Jurkat, Clone E6-1 (cell line): ENCODE measurements around the gene SMCR8.
"Not testable (repeated sequence)": the region's sequence is repeated elsewhere in the genome, so short reads cannot be mapped to it uniquely, and the experiment has no call there.

Source experiments
- DNase-seq: peaks from one replicate; pipeline ENCODE4 v3.0.0-alpha.2; 2011; ENCODE audit warnings: low read depth, low spot score
- H3K4me3 ChIP-seq: 2 replicates; pipeline ENCODE4 v1.5.1; 2011; ENCODE audit warnings: mild to moderate bottlenecking, low read length, control low read depth, moderate library complexity

Gene SMCR8

DNA sequence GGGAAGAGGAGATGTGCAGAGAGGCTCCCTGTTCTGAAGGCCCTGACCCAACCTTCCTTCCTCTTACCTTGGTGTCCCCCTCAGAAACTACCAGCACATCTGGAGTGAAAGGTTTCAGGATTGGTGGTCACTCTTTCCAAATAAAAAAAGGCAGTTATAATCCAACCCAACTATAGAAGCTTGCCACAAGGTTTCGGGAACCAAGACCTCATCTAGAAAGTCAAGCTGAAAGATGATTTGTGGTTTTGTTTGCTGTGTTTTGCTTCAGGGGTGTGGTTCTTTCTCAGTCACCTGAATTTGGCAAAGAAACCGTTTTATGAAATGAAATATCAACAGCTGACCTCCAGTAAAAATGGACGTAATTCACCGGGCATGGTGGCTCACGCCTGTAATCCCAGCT is 28.9 kb downstream of the SMCR8 start:
- no peak for DNase-seq
- no peak overlapping the region for H3K4me3 ChIP-seq

DNA sequence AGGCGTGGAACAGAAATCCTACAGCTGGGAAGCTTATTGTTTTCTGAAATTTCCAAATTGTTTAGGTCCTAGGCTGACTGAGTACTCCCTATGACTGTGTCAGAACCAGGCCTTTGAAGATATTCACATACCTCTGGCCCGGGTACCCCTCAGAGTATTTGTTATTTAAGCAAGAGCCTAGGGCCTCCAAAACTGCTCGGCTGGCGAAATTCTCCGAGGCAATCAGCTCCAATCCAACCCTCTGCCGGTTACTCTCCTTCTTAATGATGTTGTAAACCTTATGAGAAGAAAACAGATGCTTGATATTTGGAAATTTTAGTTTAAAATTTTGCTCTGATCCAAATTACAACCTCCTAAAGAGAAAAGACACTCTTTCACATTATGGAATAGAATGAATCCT is 38.4 kb downstream of the SMCR8 start:
- no peak for DNase-seq
- no peak overlapping the region for H3K4me3 ChIP-seq

- no peak overlapping the region for H3K4me3 ChIP-seq
- DNase-seq = no peak
Observed at GRCh38 chr17:18356624-18357023, 41.5 kb downstream of the SMCR8 start.

- no peak overlapping the region for H3K4me3 ChIP-seq
- DNase-seq = no peak
Observed at GRCh38 chr17:18360518-18360917, 45.4 kb downstream of the SMCR8 start.

GRCh38 chr17:18361837-18362697 is 47.0 kb downstream of the SMCR8 start:
- H3K4me3 ChIP-seq = peak overlapping the region; percentile 85
- no peak for DNase-seq

- DNase-seq = peak; percentile 23
Observed at GRCh38 chr17:18362698-18363100, 47.6 kb downstream of the SMCR8 start.

GRCh38 chr17:18363101-18364049 is 48.3 kb downstream of the SMCR8 start, which contains the start of gene SHMT1:
SHMT1 (minus strand) TSS chr17:18363550; CDS start chr17:18355981, 7,569 bp downstream.
- DNase-seq = peak; percentile 81
- peak within 1 kb of the TSS; percentile 85 for H3K4me3 ChIP-seq

More at GRCh38 chr17:18362698-18363100, 47.6 kb downstream of the SMCR8 start:
- H3K4me3 ChIP-seq = peak overlapping the region; percentile 85

DNA sequence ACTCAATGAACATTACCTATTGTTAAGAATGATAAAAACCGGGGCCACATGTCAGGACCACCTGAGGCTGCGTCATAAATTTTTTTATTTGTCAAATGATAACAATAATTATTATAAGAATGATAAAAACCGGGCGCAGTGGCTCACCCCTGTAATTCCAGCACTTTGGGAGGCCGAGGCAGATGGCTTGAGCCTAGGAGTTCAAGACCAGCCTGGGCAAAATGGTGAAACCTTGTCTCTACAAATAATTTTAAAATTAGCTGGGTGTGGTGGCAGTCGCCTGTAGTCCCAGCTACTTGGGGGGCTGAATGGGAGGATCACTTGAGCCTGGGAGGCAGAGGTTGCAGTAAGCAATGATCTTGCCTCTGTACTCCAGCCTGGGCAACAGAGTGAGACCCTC is 49.1 kb downstream of the SMCR8 start:
- DNase-seq = no peak
- no peak overlapping the region; the same call in 1 of the 2 replicates for H3K4me3 ChIP-seq

DNA sequence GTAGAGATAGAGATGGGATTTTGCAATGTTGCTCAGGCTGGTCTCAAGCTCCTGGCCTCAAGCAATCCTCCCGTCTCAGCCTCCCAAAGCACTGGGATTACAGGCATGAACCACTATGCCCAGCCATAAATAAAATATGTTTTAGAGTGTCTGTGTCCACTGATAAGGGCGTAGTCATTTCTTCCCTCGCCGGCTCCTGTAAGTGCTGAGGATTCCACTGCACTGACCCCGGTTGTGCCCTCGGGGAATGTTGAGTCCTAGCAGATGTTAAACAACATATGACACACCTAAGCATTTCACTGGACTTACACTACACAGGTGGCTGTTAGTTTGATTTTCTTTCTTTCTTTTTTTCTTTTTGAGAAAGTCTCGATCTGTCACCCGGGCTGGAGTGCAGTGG is 53.9 kb downstream of the SMCR8 start:
- DNase-seq = no peak

GRCh38 chr17:18370761-18371160 is 55.7 kb downstream of the SMCR8 start:
- no peak overlapping the region for H3K4me3 ChIP-seq
- DNase-seq = no peak

More for the DNA sequence above, 53.9 kb downstream of the SMCR8 start:
- H3K4me3 ChIP-seq = no peak overlapping the region

GRCh38 chr17:18371455-18371854 is 56.4 kb downstream of the SMCR8 start:
- no peak for DNase-seq
- no peak overlapping the region for H3K4me3 ChIP-seq

DNA sequence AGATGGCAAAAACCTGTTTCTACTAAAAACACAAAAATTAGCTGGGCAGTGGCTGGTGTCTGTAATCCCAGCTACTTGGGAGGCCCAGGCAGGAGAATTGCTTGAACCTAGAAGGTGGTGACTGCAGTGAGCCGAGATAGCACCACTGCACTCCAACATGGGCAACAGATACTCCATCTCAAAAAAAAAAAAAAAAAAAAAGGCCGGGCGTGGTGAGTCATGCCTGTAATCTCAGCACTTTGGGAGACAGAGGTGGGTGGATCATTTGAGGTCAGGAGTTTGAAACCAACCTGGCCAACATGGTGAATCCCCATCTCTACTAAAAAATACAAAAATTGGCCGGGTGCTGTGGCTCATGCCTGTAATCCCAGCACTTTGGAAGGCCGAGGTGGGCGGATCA is 58.1 kb downstream of the SMCR8 start:
- not testable (repeated sequence) for DNase-seq, H3K4me3 ChIP-seq

DNA sequence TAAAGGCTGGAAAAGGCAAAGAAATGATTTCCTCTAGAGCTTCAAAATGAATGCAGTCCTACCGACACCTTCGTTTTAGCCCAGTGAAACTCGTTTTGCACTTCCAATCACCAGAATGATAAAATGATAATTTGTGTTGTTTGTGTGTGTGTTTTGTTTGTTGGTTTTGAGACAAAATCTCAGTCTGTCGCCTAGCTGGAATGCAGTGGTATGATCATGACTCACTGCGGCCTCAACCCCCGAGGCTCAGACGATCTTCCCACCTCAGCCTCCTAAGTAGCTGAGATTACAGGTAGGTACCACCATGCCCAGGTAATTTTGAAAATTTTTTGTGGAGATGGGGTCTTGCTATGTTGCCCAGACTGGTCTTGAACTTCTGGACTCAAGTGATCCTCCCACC is 59.1 kb downstream of the SMCR8 start:
- no peak overlapping the region for H3K4me3 ChIP-seq
- DNase-seq = no peak
